NCI-H82 treated with DMSO at 0.1 percent for 48 hours (cell line): Measurements from ENCODE around the gene ICA1L.

Source experiments
- DNase-seq: peaks from one replicate; lab custom pipeline; 2025; ENCODE audit not compliant: unreplicated experiment; lab: John Stamatoyannopoulos, UW

Gene ICA1L

DNA sequence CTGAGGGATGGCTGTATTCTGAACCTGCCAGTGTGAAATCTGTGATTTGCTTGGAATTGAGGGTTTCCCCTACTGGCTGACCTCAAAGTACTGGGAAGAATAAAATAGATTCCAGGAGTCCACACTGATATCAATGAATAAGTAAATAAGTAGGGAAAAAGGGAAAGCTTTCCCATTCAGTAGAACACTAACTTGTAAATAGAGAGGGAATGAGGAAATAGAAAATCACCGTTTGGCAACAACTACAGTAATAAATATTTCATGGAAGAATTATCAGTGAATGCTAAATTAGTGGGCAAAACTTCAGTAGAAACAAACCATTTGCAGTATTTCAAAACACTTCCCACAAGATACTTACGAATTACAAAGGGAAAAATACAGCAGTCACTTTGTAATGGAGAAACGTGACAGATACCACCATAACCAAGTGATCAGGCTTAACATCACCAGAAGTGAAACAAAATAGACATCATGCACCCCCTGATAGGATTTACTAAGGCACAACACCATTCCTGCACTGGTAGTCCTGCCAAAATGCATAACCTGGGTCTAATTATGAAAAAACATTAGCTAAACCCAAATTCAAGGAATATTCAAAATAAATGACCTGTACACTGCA lies 88.5 kb downstream of the ICA1L start:
- DNase-seq, result no peak

DNA sequence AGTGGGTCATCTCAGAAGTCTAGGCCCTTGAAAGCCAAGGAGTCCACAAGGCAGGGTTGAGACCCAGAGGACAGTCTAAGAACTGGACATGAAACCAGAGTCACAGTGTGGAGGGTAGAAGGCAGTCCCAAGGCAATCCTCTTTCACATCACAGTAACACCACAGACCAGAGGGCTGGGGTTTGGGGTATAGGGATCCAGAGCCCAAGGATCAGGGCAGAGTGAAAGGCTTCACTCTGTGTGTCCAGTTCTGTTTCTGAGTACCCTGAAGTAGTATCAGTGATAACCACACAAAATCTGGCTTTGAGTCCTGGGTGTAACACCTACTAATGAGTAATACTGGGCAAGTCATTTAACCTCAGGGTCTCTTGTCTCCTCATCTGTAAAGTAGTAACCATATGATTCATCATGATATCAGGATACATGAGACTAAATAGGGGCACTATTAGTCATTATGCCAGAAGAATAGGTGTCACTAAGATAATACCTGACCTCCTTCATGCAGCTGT lies 91.0 kb downstream of the ICA1L start:
- no peak for DNase-seq

DNA sequence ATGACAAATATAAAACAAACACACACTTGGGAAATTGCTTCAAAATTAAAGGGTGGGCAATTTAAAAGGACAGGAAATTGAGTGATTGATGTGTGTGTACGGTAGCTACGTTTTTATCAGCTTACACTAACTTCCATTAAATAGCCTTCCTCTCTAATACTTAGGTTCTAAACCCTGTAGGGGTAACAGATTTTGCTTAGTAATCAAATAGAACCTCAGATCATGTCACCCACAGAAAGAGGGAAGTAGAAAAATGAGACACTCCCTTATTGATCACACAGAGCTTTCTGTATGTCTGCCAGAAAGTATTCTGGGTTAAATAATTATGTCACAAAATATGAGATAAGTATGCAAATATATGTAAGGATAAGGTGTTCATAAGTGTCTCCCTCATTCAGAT lies 93.3 kb downstream of the ICA1L start:
- DNase-seq, result no peak

DNA sequence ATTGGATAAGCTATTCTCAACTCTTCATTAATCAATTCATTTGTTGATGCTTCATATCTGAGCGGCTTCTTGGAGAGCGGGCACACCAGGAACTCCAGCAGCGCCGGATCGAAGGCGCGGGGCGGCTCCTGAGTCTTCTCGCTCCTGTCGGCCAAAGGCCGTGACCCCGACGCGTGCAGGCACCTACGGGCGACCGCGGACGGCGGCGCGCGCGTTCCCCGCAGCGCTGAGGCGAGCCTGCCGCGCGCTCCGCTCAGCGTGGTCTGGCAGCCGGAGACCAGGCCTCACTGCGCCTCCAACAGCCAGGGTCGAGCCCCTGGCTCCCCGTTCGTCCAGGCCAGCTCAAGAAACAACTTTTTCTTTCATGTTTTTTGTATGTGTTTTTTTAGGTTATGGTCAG lies 97.5 kb downstream of the ICA1L start:
- no peak for DNase-seq

DNA sequence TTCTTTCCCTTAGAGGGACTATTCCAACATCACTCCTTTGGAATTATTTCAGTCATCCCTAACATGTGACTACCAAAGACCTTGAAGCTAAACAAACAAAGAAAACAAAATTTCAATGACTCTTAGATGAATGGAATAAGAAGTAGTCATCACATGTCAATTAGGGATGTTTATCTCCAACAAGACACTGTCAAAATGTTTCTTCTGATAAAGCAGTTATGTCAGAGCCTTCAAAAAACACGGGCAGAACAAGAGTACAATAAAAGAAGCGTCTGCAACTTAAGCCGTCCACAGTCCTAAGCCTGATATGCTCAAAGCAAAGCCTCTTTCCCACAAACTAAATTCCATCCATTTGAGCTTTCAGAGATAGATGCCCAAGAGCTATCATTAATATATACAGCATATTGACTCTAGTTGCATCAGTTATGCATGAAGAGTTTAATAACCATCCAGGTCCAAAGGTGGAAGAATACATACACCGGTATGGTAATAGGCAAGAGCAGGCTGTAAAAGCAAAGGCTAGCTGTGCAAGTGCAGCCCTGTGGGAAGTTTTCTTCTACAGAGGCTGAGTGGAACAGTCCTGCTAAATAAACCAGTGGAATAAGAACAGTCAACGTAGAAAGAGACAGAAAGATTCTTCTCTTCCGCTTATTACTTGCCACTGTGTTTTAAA lies 98.1 kb downstream of the ICA1L start:
- DNase-seq, result no peak

DNA sequence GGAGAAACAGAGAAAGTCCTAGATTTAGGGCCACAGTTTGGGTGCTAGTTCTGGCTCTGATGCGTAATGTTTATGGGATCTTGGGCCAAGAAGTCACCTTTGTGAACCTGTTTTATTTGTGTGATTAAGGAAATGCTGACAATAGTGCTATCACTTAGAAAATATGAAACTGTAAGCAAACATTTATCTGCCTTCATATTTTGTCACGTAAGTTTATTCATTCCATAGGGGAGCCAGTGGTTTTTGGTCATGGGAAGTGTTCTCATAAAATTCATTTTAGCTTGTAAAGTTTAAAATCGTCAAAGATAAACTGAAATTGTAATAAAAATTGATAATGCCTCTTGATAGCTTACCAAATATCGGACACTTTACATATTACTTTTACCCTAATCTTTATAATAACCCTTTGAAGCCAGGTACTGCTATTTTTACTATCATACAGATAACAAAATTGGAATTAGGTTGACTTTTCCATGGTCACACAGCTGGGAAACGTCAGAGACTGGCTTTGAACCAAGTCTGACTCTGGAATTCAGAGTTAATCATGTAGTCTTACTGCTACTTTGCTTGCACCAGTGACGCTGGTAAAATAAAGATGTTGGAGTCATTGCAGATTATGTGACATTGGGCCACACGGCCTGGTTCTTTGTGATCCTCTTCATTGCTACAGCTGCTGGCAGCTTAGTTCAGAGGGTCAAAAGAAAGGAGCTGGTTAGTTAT lies 99.7 kb downstream of the ICA1L start:
- DNase-seq, result no peak

DNA sequence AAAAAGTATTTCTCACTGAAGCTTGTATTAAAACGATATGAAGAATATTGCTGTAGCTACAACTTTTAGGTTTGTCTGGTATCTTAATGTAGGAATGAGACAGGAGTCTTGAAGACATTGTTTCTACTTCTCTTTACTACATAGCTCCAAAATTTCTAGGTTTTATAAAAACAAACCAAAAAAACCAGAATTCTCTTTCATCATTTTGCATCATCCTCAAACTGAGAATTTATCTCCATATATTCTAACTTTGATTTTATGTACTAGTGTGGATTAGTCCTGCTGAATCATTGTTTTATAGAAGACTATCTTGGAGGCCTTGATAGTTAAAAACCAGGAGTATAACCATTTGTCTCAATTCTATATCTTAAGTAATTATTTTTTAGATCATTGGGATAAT lies 100.2 kb downstream of the ICA1L start:
- no peak for DNase-seq

DNA sequence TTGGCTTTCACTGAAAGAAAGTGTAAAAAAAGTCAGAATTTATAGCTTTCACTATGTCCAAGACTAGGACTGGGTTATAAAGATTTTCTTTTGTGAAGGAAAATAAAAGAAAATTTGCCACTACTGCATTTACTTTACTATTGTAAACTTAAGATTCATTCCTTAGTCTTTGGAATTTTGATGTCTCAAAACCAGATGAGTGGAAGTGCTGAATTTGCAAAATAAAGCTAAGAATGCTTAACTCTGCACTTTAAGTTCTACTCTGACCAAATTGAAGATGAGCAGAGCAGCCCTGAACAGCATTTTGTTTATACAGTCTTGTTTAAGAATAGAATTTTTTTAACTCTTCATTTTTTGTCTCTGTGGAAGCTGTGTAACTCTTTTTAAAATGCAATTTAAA lies 102.4 kb downstream of the ICA1L start:
- no peak for DNase-seq

DNA sequence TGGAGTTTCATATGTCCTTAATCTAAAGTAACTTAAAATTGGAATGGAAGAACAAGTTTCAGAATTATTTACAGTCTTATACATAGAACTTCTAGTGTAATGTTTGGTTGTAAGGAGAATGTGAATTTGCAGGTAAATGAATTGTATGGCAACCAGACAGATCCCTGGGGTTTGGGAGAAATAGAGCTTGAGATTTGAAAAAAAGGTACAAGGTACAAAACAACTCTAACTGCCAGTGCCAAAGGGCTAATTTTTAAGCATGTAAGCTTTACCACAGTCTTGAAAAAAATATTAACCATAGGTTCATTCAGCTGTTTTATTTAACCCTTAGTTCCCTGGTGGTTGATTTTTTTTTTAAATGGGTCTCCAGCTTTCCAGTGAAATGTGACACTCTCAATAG lies 103.3 kb downstream of the ICA1L start:
- DNase-seq, result no peak

DNA sequence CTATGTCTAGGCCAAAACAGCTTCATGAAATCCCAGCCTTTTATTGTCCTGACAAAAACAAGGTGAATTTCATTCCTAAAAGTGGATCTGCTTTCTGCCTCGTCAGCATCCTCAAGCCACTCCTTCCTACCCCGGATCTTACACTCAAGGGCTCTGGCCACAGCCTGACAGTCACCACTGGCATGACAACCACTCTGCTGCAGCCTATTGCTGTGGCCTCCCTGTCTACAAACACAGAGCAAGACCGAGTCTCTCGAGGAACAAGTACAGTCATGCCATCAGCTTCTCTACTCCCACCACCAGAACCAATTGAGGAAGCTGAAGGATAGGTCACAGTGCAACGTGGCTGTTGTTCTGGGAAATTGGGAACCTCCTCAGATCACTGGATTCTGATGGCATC lies 106.1 kb downstream of the ICA1L start:
- no peak for DNase-seq

DNA sequence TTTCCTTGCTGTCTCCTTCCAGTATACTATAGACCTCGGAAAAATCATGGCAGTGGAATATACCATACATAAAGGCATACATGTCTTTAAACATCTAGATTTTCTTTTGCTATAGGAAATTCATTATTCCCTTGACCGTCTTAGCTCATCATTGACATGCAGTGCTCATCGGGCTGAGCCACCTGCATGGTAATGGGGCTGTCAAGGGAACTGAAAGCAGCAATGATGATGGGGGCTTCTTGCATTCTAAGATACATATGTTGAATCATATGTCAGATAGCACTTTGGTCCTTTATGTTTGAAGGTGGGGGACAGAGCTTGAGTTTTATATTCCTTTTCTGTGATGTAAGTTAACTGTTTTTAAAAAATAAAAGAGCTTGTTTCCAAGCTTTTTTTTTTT lies 106.6 kb downstream of the ICA1L start:
- DNase-seq, result no peak

DNA sequence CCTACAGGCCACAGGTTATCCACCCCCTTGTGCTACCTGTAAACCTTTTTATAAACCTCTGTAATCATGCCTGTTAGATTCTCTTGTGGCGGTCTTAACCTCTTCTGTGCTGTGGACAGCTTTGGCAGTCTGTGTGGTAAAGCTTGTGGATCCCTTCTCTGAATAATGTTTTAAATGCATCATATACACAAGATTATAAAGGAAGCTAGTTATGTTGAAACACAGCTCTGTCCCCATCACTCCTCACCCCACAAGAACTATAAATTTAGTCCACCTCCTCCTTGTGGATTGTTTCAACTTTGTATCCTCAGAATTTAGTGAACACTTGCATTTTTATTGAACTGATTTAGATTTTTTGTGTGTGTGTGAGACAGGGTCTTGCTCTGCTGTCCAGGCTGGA lies 107.7 kb downstream of the ICA1L start:
- DNase-seq, result no peak

DNA sequence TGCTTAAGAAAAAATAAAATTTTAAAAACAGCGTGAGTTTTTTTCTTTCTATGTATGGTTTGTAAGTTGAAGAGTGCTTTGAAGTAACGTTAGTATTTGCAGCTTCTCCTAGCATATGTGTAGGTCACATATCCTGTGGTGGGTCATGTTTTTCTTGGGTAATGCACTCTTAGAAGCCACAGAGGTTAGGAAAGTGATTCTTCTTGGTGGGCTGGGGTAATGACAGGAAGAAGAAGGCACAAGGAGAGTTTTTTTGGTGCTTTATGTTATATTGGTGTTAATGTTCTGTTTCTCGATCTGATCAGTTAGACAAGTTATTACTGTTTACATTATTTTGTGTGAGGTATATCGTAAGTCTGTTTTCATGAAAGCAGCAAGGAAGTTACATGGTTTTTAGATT lies 109.0 kb downstream of the ICA1L start:
- DNase-seq, result no peak

DNA sequence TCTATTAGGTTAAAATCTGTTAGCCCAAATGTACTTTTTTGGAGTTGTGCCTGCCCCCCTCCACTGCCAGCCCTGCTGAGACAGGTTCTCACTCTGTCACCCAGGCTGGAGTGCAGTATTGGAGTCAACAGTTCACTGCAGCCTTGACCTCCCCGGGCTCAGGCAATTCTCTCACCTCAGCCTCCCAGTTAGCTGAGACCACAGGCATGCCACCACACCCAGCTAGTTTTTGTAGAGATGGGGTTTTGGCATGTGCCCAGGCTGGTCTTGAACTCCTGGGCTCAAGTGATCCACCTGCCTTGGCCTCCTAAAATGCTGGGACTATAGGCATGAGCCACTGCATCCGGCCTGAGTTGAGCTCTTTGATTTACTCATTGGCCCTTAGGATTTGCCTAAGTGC lies 110.7 kb downstream of the ICA1L start:
- DNase-seq, result no peak

DNA sequence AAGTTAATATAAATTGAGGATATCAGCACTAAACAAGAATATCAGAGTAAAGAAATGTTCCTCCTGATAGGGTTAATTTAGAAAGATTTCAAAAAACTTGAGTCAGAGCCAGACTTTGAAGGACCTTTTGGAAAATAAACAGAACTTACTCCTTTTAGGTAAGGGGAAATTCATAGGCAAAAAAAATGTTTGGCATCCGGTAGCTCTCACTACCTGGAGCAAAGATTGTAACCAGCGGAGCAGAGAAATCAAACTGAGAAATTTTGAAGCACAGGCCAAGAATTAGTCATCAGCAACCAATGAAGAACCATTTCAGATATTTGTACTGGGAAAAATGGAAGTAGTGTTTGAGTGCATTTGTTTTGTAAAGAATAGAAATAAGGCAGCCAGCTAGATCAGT lies 113.0 kb downstream of the ICA1L start:
- DNase-seq, result no peak

DNA sequence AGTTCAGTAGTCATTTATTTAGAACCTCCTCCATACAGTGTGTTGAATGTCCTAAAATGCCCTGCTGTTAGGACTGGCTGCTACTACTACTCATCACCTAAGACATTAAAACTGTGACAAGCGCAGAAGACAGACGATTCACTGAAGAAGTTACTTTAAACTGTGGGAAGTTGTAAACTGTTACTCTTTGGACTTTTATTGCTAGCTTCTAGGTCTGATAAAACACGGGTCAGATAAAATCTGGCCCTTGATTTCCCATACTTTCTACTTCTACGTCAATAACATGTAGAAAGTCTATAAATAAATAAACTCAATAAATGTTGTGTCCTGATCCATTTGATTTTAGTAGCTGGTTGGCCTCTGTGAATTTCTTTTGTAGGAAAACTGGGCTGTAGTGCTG lies 113.4 kb downstream of the ICA1L start:
- no peak for DNase-seq

DNA sequence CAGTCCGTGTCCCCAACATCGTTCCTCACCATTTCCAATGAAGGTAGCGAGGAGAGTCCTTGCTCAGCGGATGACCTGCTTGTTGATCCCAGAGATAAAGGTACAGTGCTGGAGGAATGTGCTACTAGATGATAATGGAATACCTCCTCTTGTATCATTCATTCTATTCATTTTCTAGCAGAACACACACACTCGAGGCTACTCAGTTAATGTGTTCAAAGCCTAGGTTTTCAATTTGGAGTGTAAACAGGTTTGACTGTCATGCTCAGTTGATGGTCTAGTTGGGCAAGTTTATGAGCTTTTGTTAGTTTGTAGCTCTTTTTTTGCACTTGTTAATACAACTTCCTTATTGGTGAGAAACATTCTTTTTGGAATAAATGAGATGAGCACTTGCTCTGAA lies 114.2 kb downstream of the ICA1L start:
- no peak for DNase-seq

DNA sequence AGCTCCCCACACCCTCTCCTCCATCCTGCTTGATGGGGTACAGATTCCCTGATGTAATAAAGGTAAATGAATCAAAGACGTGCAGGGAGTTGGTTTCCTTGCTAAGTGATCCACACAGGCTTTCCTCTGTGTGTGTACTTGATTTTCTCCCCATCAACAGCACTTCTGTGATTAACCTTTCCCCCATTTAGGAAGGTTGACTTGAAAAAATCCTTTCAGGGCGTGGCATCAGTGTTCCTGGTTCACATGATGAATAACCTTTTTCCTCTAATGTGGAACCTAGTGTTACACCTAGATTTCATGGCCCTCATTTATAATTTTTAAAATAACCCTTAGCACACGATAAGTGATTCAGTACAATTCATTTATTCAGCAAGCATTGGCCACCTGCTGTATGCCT lies 115.0 kb downstream of the ICA1L start:
- DNase-seq, result no peak

DNA sequence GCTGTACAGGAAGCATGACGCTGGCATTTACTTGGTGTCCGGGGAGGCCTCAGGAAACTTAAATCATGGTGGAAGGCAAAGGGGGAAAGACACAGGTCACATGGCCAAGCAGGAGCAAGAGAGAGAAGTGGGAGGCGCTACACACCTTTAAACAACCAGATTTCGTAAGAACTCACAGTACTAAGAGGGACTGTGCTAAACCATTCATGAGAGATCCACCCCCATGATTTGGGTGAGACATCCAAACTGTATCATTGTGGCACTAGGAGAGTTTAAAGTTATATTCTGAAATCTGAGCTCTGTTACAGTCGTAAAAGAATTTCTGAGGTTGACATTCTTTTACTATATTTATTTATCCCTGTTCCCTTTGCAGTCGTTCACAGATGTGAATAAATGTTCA lies 116.6 kb downstream of the ICA1L start:
- DNase-seq, result no peak

DNA sequence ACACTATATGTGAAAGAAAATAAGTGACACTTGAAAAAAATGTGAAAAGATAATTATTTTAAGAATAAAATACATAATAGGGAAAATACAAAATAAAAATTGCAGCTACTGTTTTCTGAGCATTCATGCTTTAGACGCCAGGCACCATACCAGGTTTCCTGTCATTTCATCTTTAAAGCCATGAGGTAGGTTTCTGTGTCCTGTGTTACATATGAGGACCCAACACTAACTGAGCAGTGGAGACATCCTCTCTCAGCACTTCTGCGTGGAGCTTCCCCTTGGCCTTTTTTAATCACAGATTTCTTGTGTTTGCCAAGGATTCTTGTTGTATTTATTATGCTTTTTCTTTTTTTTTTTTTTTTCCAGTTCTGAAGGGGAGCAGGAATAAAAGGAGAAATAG lies 119.5 kb downstream of the ICA1L start:
- DNase-seq, result no peak

DNA sequence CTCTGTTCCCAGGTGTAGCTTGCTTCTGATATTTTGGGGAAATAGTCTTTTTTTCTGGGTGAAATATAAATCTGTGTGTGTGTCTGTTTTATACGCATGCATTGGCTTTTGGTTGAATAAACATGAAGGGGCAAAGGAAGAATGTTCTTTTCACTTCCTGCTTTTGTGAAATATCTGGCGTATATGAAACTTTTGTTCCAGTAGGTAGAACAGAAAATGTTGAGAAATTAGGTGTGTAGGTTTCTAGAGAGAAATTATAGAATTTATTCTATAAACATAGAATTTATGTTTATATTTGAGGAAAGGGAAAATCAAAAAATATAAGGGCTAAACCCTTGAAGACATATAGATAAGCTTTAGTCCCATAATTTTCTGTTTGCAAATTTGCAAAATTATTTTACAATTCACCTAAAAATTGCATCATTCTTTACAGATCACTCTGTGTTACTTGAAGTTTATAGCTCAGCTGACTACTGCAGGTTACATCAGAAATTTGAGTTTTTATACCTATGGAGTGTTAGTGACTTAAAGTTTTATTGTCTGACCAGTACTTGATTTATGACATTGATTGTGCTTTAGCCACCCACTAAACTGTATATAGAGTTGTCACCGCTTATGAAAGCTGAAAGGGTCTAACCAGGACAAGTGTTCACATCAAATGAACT lies 120.7 kb downstream of the ICA1L start:
- DNase-seq, result no peak

DNA sequence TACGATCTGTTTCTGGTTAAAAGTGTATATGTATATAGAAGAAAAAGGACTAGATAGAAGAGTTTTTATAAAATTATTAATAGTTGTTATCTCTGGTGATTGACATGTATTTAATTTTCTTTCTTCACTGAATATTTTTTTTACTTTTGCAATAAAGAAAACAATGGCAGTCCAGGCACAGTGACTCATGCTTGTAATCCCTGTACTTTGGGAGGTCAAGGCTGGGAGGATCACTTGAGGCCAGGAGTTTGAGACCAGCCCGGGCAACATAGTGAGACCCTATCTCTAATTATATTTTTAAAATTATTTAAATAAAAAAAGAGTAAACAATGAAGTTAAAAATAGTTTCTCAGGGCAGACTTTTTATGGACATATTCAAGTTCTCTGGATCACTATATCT lies 122.1 kb downstream of the ICA1L start:
- no peak for DNase-seq
